Mesendoderm (in vitro differentiated cells): ENCODE measurements around the gene RALA.

Source experiments
- DNase-seq: peaks from one replicate; pipeline ENCODE4 v3.0.0; 2013
- H2AK5ac ChIP-seq: 2 replicates; pipeline ENCODE4 v1.6.1; 2013; ENCODE audit warnings: low read length, inconsistent platforms
- H2BK120ac ChIP-seq: 2 replicates; pipeline ENCODE4 v1.6.1; 2013; ENCODE audit warnings: low read depth, mild to moderate bottlenecking, low read length, moderate library complexity, mixed read lengths
- H2BK15ac ChIP-seq: replicated peaks from 2 replicates; pipeline ENCODE4 v1.6.1; 2013; ENCODE audit warnings: low read depth, mild to moderate bottlenecking, moderate library complexity
- H2BK5ac ChIP-seq: 2 replicates; pipeline ENCODE4 v1.6.1; 2013; ENCODE audit warnings: low read length, inconsistent platforms
- H3K18ac ChIP-seq: 2 replicates; pipeline ENCODE4 v1.6.1; 2013; ENCODE audit warnings: mild to moderate bottlenecking, low read length, mixed read lengths
- H3K23ac ChIP-seq: one replicate; pipeline ENCODE4 v1.6.1; 2013; ENCODE audit warnings: low read length
- H3K27ac ChIP-seq: 2 replicates; pipeline ENCODE4 v1.5.1; 2013; ENCODE audit warnings: low read depth, mild to moderate bottlenecking, inconsistent platforms, low read length, moderate library complexity
- H3K27me3 ChIP-seq: 2 replicates; pipeline ENCODE4 v1.6.1; 2013; ENCODE audit warnings: low read length, control low read depth, mild to moderate bottlenecking, inconsistent platforms; ENCODE audit not compliant: insufficient read depth, poor library complexity
- H3K36me3 ChIP-seq: 2 replicates; pipeline ENCODE4 v1.6.1; 2013; ENCODE audit warnings: low read length, inconsistent platforms; ENCODE audit not compliant: control insufficient read depth, insufficient read depth
- H3K4ac ChIP-seq: one replicate; pipeline ENCODE4 v1.6.1; 2013; ENCODE audit warnings: low read depth, mild to moderate bottlenecking, low read length, moderate library complexity
- H3K4me1 ChIP-seq: 2 replicates; pipeline ENCODE4 v1.6.1; 2013; ENCODE audit warnings: low read depth, low read length, inconsistent platforms; ENCODE audit not compliant: control insufficient read depth
- H3K4me2 ChIP-seq: 2 replicates; pipeline ENCODE4 v1.6.1; 2013; ENCODE audit warnings: low read length
- H3K4me3 ChIP-seq: 2 replicates; pipeline ENCODE4 v1.5.1; 2013; ENCODE audit warnings: mild to moderate bottlenecking, low read length
- H3K56ac ChIP-seq: one replicate; pipeline ENCODE4 v1.6.1; 2013; ENCODE audit warnings: low read length
- H3K79me1 ChIP-seq: 2 replicates; pipeline ENCODE4 v1.6.1; 2013; ENCODE audit warnings: low read length, inconsistent platforms
- H3K79me2 ChIP-seq: 2 replicates; pipeline ENCODE4 v1.6.1; 2013; ENCODE audit warnings: mild to moderate bottlenecking, low read length; ENCODE audit not compliant: control insufficient read depth, insufficient read depth
- H3K9ac ChIP-seq: 2 replicates; pipeline ENCODE4 v1.6.1; 2013; ENCODE audit warnings: low read length, inconsistent platforms
- H4K5ac ChIP-seq: one replicate; pipeline ENCODE4 v1.6.1; 2013; ENCODE audit warnings: low read length
- H4K8ac ChIP-seq: one replicate; pipeline ENCODE4 v1.6.1; 2013; ENCODE audit warnings: low read depth, mild to moderate bottlenecking, control low read depth, low read length, moderate library complexity
- WGBS: extraction: QIAGEN DNeasy Blood & Tissue Kit; methylation state at CpG from one replicate; pipeline ENCODE4 v1.1.7; 2013; ENCODE audit warnings: low lambda C conversion rate, missing lambda C conversion rate; ENCODE audit not compliant: insufficient coverage; ENCODE audit errors: extremely low coverage; 5-methylcytosine and 5-hydroxymethylcytosine counted together

Gene RALA

DNA sequence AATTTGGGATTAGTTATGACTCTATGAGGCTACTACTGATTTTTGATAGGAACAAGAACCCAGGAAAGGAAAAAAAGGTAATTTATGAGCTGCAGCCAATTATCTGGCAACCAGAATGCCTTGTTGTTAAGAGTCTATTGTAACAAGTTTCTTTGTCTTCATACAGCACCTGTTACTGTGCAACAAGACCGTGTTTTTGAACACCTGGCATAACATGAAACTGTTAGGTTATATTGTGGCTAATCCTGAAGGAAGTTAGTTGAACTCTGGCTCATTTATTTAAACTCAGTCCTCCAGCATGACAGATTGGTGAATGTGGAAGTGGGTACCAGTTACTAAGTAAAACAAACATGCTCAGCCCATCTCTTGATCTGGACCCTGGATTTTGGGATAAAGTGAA, 33.0 kb downstream of the RALA start:
- no CpG with 5 or more reads among the region's 1 CpG for WGBS
- Histone ChIP-seq H3K18ac (no peak overlapping the region), H3K4me1 (no peaks in the 10 kb centered on the region), H3K4me3 (no peak overlapping the region), H4K5ac (no peak overlapping the region), H3K9ac (no peak overlapping the region), H3K23ac (no peak overlapping the region), H2AK5ac (no peak overlapping the region), H3K79me1 (peaks cover 10% of the 10 kb centered on the region), H3K27me3 (no peaks in the 10 kb centered on the region), H2BK120ac (no peak overlapping the region), H2BK5ac (no peak overlapping the region), H3K4me2 (no peak overlapping the region), H3K79me2 (peaks cover 14% of the 10 kb centered on the region), H3K4ac (no peak overlapping the region), H2BK15ac (no peak overlapping the region), H3K36me3 (no peaks in the 10 kb centered on the region), H3K56ac (no peak overlapping the region), H4K8ac (no peak overlapping the region), H3K27ac (no peak overlapping the region)
- no peak for DNase-seq

DNA sequence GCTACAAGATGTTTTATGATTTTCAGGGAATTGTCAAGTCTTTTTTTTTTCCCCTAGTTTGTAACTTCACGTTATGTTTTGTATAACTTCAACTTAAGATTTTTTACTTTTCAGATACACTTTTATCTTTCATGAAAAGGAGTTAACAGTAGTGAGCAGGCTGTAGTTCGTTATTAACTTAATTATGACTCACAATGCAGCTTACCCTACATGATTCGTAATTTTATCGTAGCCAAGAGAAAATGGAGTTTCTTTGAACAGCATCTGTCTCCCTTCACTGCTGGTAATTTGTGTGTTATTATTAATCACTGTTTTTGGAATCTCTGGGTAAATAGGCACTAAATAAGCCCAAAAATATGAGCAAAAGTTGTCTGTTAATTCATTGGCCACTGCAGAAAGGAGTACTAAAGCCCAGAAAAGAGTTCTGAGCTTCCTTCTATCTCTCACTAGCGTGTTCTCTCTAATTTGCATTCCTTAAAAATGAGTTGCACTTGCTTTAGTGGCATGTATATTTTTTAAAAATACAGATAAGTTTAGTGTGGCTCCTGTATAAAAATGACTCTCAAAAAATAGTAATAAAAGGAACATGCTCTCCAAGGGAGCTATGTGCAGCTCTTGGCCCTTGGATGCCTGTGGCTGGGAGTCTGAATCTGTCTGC, 36.1 kb downstream of the RALA start:
- Histone ChIP-seq H2BK5ac (no peak overlapping the region), H3K4me2 (no peak overlapping the region), H3K27me3 (no peaks in the 10 kb centered on the region), H3K9ac (no peak overlapping the region), H2AK5ac (no peak overlapping the region), H4K5ac (no peak overlapping the region), H3K79me2 (peaks cover 11% of the 10 kb centered on the region), H3K36me3 (no peaks in the 10 kb centered on the region), H3K4me1 (no peaks in the 10 kb centered on the region), H3K27ac (no peak overlapping the region), H3K23ac (no peak overlapping the region), H2BK120ac (no peak overlapping the region), H3K56ac (no peak overlapping the region), H2BK15ac (no peak overlapping the region), H3K18ac (no peak overlapping the region), H3K4ac (no peak overlapping the region), H4K8ac (no peak overlapping the region), H3K4me3 (no peak overlapping the region), H3K79me1 (peaks cover 7% of the 10 kb centered on the region)
- WGBS = no CpG with 5 or more reads among the region's 5 CpGs
- no peak for DNase-seq

DNA sequence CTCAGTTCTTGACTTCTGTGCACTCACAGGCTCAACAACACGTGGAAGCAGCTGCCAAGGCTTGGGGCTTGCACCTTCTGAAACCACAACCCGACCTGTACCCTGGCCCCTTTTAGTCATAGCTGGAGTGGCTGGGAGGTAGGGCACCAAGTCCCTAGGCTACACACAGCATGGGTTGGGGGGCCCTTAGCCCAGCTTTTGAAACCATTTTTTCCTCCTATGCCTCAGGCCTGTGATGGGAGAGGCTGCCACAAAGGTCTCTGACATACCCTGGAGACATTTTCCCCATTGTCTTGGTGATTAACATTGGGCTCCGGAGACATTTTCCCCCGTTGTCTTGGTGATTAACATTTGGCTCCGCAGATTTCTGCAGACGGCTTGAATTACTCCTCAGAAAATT, 38.6 kb downstream of the RALA start:
- WGBS = no CpG with 5 or more reads among the region's 6 CpGs
- no peak overlapping the region for H3K4ac ChIP-seq
- no peak overlapping the region for H2BK120ac ChIP-seq
- H3K23ac ChIP-seq = no peak overlapping the region
- peaks cover 2% of the 10 kb centered on the region for H3K79me1 ChIP-seq
- H4K5ac ChIP-seq = no peak overlapping the region
- H2AK5ac ChIP-seq = no peak overlapping the region
- H3K9ac ChIP-seq = no peak overlapping the region
- H3K18ac ChIP-seq = no peak overlapping the region
- H3K4me1 ChIP-seq = no peaks in the 10 kb centered on the region
- no peak overlapping the region for H4K8ac ChIP-seq
- H3K36me3 ChIP-seq = no peaks in the 10 kb centered on the region
- no peak overlapping the region for H3K4me2 ChIP-seq
- no peak overlapping the region for H3K56ac ChIP-seq
- H2BK15ac ChIP-seq = no peak overlapping the region
- DNase-seq = no peak
- peaks cover 5% of the 10 kb centered on the region for H3K79me2 ChIP-seq
- no peak overlapping the region for H2BK5ac ChIP-seq
- no peak overlapping the region for H3K4me3 ChIP-seq
- H3K27ac ChIP-seq = no peak overlapping the region
- no peaks in the 10 kb centered on the region for H3K27me3 ChIP-seq

DNA sequence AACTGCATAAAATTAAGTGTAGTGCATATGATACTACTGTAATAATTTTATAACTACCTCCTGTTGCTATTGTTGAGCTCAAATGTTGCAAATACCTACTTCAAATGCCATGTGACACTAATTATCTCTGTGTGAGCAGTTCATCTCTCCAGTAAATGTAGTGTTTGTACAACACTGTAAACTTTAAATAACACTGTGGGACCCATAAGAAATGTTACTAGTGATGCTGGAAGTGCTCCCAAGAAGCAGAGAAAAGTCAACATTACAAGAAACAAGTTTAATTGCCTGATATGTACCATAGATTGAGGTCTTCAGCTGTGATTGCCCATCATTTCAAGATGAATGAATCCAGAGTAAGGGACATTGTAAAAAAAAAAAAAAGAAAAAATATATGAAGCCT, 39.9 kb downstream of the RALA start:
- Histone ChIP-seq H3K4me1 (no peaks in the 10 kb centered on the region), H3K18ac (no peak overlapping the region), H2BK15ac (no peak overlapping the region), H2BK120ac (no peak overlapping the region), H4K5ac (no peak overlapping the region), H3K56ac (no peak overlapping the region), H3K4me2 (no peak overlapping the region), H3K23ac (no peak overlapping the region), H3K36me3 (no peaks in the 10 kb centered on the region), H2BK5ac (no peak overlapping the region), H3K4ac (no peak overlapping the region), H3K27me3 (no peaks in the 10 kb centered on the region), H3K4me3 (no peak overlapping the region), H3K79me2 (peaks cover 2% of the 10 kb centered on the region), H3K27ac (no peak overlapping the region), H2AK5ac (no peak overlapping the region), H3K79me1 (peaks cover 2% of the 10 kb centered on the region), H4K8ac (no peak overlapping the region), H3K9ac (no peak overlapping the region)
- DNase-seq = no peak

DNA sequence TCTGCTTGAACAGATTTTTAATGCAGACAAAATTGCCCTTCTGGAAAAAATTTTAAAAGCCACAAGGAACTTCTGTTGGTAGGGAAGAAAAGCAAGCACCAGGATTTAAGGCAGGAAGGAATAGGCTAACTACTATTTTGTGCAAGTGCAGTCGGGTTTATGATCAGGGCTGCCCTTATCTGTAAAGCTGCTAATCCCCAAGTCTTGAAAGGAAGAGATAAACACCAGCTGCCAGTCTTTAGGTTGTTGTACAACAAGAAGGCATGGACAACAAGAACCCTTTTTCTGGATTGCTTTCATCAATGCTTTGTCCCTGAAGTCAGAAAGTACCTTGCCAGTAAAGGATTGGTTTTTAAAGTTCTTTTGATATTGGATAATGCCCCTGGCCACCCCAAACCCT, 40.7 kb downstream of the RALA start:
- no peak overlapping the region for H3K56ac ChIP-seq
- H2BK120ac ChIP-seq = no peak overlapping the region
- no peak overlapping the region for H3K23ac ChIP-seq
- no peak overlapping the region for H2BK5ac ChIP-seq
- H2AK5ac ChIP-seq = no peak overlapping the region
- peak; percentile 33 for DNase-seq
- H4K5ac ChIP-seq = no peak overlapping the region
- H2BK15ac ChIP-seq = no peak overlapping the region
- H3K79me2 ChIP-seq = peaks cover 2% of the 10 kb centered on the region
- WGBS = no CpG with 5 or more reads among the region's 1 CpG
- H4K8ac ChIP-seq = no peak overlapping the region
- H3K27me3 ChIP-seq = no peaks in the 10 kb centered on the region
- no peak overlapping the region for H3K9ac ChIP-seq
- no peak overlapping the region for H3K4ac ChIP-seq
- no peak overlapping the region for H3K4me3 ChIP-seq
- no peak overlapping the region for H3K27ac ChIP-seq
- no peaks in the 10 kb centered on the region for H3K4me1 ChIP-seq
- H3K4me2 ChIP-seq = no peak overlapping the region
- peaks cover 2% of the 10 kb centered on the region for H3K79me1 ChIP-seq
- no peaks in the 10 kb centered on the region for H3K36me3 ChIP-seq
- H3K18ac ChIP-seq = no peak overlapping the region

DNA sequence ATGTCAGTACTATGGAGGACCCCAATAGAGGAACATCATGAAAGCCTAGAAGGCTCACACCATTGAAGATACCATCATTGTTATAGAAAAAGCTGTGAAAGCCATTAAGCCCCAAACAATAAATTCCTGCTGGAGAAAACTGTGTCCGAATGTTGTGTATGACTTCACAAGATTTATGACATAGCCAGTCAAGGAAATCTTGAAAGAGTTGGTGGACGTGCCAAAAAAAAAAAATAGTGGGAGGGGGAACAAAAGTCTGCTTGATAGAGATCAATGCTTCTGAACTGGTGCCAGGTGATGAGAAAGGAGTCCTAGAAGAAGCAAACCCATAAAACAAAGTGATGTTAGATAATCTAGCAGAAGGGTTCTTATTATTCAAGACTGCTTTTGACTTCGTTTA, 41.2 kb downstream of the RALA start:
- Histone ChIP-seq H3K4me1 (no peaks in the 10 kb centered on the region), H3K23ac (no peak overlapping the region), H3K4me3 (no peak overlapping the region), H2AK5ac (no peak overlapping the region), H3K18ac (no peak overlapping the region), H4K8ac (no peak overlapping the region), H4K5ac (no peak overlapping the region), H2BK120ac (no peak overlapping the region), H3K56ac (no peak overlapping the region), H3K4ac (no peak overlapping the region), H3K36me3 (no peaks in the 10 kb centered on the region), H3K27ac (no peak overlapping the region), H3K79me1 (peaks cover 2% of the 10 kb centered on the region), H2BK5ac (no peak overlapping the region), H3K27me3 (no peaks in the 10 kb centered on the region), H3K9ac (no peak overlapping the region), H2BK15ac (no peak overlapping the region), H3K79me2 (peaks cover 2% of the 10 kb centered on the region), H3K4me2 (no peak overlapping the region)
- no peak for DNase-seq
- WGBS = no CpG with 5 or more reads among the region's 3 CpGs
